CD4-positive, alpha-beta memory T cell (primary cell): ENCODE results near the gene CELSR1. TPM values are rescaled to one million over a fixed set of nuclear protein-coding genes. Genes with fewer than 3 reads are reported as not detected.

Source experiments
- CTCF ChIA-PET: fragments of 350-600 bp; sonication (Branson Sonifier 250); formaldehyde crosslinking; loops from one replicate; lab custom pipeline; 2021; ENCODE audit warnings: inconsistent platforms; ENCODE audit not compliant: partially characterized antibody; lab: Charles Lee
- POLR2A ChIA-PET: fragments of 350-600 bp; sonication (Branson Sonifier 250); formaldehyde crosslinking; loops from one replicate; lab custom pipeline; 2021; ENCODE audit not compliant: partially characterized antibody; lab: Charles Lee
- DNase-seq, 5 donors: peaks; one replicate each; pipeline versions ENCODE4 v3.0.0 to v3.0.0-alpha.2; 2020 to 2022; ENCODE audit warnings: mixed read lengths in 1 of 5
- H3K27ac ChIP-seq: one replicate; pipeline ENCODE4 v1.7.0; 2013; ENCODE audit warnings: low read depth, low read length
- H3K27me3 ChIP-seq: 2 replicates; pipeline ENCODE4 v1.7.0; 2013; ENCODE audit warnings: mild to moderate bottlenecking, low read length, moderate library complexity; ENCODE audit not compliant: insufficient read depth
- H3K36me3 ChIP-seq: 2 replicates; pipeline ENCODE4 v1.7.0; 2013; ENCODE audit warnings: mild to moderate bottlenecking, low read length, moderate library complexity; ENCODE audit not compliant: insufficient read depth
- H3K4me1 ChIP-seq: 2 replicates; pipeline ENCODE4 v1.7.0; 2013; ENCODE audit warnings: mild to moderate bottlenecking, low read length, moderate library complexity; ENCODE audit not compliant: insufficient read depth
- H3K4me3 ChIP-seq, 2 donors: one replicate each; pipeline ENCODE4 v1.7.0; 2013; ENCODE audit warnings: low read length in 2 of 2, mild to moderate bottlenecking in 1 of 2
- H3K9me3 ChIP-seq, 2 donors: one replicate each; pipeline ENCODE4 v1.7.0; 2013; ENCODE audit warnings: low read length in 2 of 2, control low read depth in 1 of 2; ENCODE audit not compliant: control insufficient read depth in 1 of 2
- H3K27ac Mint-ChIP-seq, 7 donors: one replicate each; pipeline ENCODE4 v1.8.0; 2020 to 2021; ENCODE audit warnings: mixed read lengths in 7 of 7, mild to moderate bottlenecking in 6 of 7, inconsistent platforms in 3 of 7, moderate library complexity in 3 of 7
- H3K27me3 Mint-ChIP-seq, 2 donors: one replicate each; pipeline ENCODE4 v1.8.0; 2020 to 2021; ENCODE audit warnings: mixed read lengths in 2 of 2
- H3K36me3 Mint-ChIP-seq, 2 donors: one replicate each; pipeline ENCODE4 v1.8.0; 2020 to 2021; ENCODE audit warnings: mixed read lengths in 2 of 2, inconsistent platforms in 1 of 2, mild to moderate bottlenecking in 1 of 2
- H3K4me1 Mint-ChIP-seq, 4 donors: one replicate each; pipeline ENCODE4 v1.8.0; 2020 to 2021; ENCODE audit warnings: mixed read lengths in 4 of 4, mild to moderate bottlenecking in 1 of 4
- H3K4me3 Mint-ChIP-seq, 8 donors: one replicate each; pipeline ENCODE4 v1.8.0; 2020 to 2021; ENCODE audit warnings: mixed read lengths in 8 of 8, mild to moderate bottlenecking in 7 of 8, moderate library complexity in 6 of 8, inconsistent platforms in 3 of 8
- H3K9me3 Mint-ChIP-seq, 8 donors: one replicate each; pipeline ENCODE4 v1.8.0; 2020 to 2021; ENCODE audit warnings: mixed read lengths in 8 of 8, mild to moderate bottlenecking in 5 of 8, inconsistent platforms in 3 of 8, moderate library complexity in 1 of 8
- intact Hi-C: fragments of 100-400 bp; cut with micrococcal nuclease; formaldehyde crosslinking; loops from one replicate; pipeline ENCODE4 v1.15.1; 2023
- polyA plus RNA-seq, 2 donors: library from polyadenylated mRNA; unstranded; fragments of 300-500 nt; fragmentation: Illumina TruSeq; gene quantifications; one replicate each; pipeline ENCODE4 v1.2.3, GENCODE V29; 2021
- total RNA-seq, 2 experiments: library from RNA; stranded (reverse); gene quantifications; one replicate each; pipeline ENCODE4 v1.2.3, GENCODE V29; 2021

Gene CELSR1
- total and polyA plus RNA-seq, 4 experiments from 2014 or later: 0.47 to 1.1 (median 0.81) TPM

DNA sequence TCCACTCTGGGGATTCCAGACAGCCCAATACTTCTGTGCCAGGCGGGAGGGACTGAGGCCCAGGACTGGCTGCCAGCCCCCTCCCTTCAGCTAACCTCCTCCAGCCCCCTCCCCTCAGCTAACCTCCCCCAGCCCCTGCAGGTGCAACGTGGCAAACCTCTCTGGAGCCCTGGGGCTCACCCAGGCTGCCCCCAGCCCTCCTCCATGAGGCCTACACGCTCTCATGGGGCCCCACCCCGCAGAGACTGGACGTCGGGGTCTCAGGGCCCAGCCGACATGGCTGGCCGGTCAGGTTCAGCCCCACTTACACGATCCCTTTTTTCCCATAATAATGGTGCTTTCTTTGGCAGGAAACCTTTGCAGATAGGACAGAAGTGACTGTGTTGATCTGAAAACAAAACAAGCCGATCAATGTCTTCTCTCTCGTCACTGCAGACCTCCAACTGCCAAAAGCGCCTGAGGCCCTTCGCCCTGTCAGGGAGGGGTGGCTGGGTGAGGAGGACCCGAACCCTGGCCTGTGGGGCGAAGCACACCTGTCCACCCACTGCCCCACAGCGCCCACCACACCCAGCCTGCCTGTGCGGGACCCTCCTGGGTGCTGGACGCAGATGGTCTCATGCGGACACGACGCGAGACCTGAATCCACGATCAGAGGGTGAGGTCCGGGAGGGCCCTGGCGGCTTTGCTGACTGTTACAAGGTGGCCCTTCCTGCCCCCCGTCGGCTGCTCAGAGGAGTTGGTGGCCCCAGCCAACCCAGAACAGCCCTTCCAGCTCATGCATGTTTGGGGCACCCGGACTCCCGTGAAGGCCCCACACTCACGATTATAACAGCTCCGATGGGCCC lies 168.3 kb downstream of the CELSR1 start:
- H3K27me3 ChIP-seq: no peaks in the 10 kb centered on the region
- Mint-ChIP-seq H3K27ac (no peak overlapping the region), H3K27me3 (peaks cover 0 to 7% of the 10 kb centered on the region in 2 donors), H3K4me3 (no peak overlapping the region), H3K9me3 (peaks cover 0 to 2% (median 0%) of the 10 kb centered on the region in 8 donors), H3K4me1 (peaks cover 19 to 40% (median 31%) of the 10 kb centered on the region in 4 donors), H3K36me3 (no peaks in the 10 kb centered on the region)
- H3K4me3 ChIP-seq: no peak overlapping the region
- no peaks in the 10 kb centered on the region for H3K36me3 ChIP-seq
- intact Hi-C loops: no loop called here
- CTCF ChIA-PET: interaction anchor here (1.5 to 4.8 kb wide), 4 partner anchors 8 to 172 kb away, joined by 3 to 70 read pairs (median 8); no protein-coding TSS in a partner anchor
- POLR2A ChIA-PET: no interaction called here
- peaks cover 39% of the 10 kb centered on the region for H3K4me1 ChIP-seq
- no peaks in the 10 kb centered on the region for H3K9me3 ChIP-seq
- H3K27ac ChIP-seq: no peak overlapping the region
- no peak for DNase-seq

DNA sequence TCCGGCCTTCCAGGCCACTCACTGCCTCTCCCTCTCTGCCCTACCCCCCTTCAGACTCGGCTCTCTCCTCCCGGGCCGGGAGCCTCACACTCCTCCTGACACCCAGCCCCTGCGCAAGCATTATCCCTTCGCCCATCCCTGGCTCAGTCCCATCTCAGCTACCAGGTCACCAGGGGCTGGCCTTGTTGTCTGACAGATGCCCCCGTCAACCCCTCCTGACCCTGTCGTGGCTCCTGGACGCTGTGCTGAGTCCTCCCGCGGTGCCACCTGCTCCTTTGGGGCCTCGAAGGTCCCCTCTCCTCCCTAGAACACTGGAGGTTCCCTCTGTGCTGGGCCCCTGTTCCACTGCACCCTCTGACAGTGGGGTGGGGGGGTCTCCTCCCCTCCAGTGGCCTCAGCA lies 169.0 kb downstream of the CELSR1 start:
- Histone ChIP-seq H3K27ac (no peak overlapping the region), H3K27me3 (no peaks in the 10 kb centered on the region), H3K4me3 (no peak overlapping the region), H3K4me1 (peaks cover 32% of the 10 kb centered on the region), H3K36me3 (no peaks in the 10 kb centered on the region), H3K9me3 (no peaks in the 10 kb centered on the region)
- intact Hi-C loops: no loop called here
- Mint-ChIP-seq H3K4me3 (no peak overlapping the region), H3K9me3 (no peaks in the 10 kb centered on the region), H3K4me1 (peaks cover 18 to 35% (median 25%) of the 10 kb centered on the region in 4 donors), H3K27me3 (peaks cover 0 to 7% of the 10 kb centered on the region in 2 donors), H3K27ac (no peak overlapping the region), H3K36me3 (no peaks in the 10 kb centered on the region)
- POLR2A ChIA-PET: no interaction called here
- DNase-seq: no peak
- CTCF ChIA-PET: interaction anchor here (0.8 to 4.8 kb wide), 21 partner anchors 9 to 362 kb away, joined by 3 to 70 read pairs (median 4); partner anchors contain the start of gene TRMU

DNA sequence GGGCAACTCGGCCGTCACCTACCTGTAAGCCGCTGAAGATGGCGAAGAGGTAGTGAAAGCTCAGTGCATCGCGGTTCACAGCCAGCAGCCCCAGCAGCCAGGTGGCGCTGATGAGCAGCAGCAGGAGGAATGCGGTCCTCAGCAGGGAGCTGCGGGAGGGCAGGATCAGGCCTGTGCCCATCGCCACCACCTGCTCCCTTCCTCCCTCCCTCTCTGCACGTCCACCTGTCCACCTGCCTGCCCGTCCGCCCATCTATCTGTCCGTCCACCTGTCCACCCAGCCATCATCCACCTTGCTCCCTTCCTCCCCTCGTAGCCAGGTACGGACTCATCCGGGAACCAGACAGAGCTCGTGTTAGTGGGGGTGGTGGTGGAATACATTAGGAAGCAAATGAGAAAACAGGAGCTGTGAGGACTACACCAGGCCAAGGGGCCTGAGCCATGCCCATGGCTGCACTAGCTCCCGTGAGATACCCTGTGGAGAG lies 169.7 kb downstream of the CELSR1 start:
- Histone ChIP-seq H3K27me3 (no peaks in the 10 kb centered on the region), H3K36me3 (no peaks in the 10 kb centered on the region), H3K4me3 (no peak overlapping the region), H3K4me1 (peaks cover 28% of the 10 kb centered on the region), H3K27ac (no peak overlapping the region), H3K9me3 (no peaks in the 10 kb centered on the region)
- Mint-ChIP-seq H3K4me1 (peaks cover 14 to 31% (median 21%) of the 10 kb centered on the region in 4 donors), H3K36me3 (no peaks in the 10 kb centered on the region), H3K4me3 (peak overlapping the region in 4 of 8 donors; percentile 25 to 80 (median 48)), H3K27ac (peak overlapping the region in 4 of 7 donors; percentile 12 to 67 (median 34)), H3K9me3 (no peaks in the 10 kb centered on the region), H3K27me3 (peaks cover 1 to 5% of the 10 kb centered on the region in 2 donors)
- peak; percentile 49 to 72 (median 58) for DNase-seq
- intact Hi-C loops: no loop called here
- POLR2A ChIA-PET: interaction anchor here (0.9 to 1.7 kb wide), 3 partner anchors 24 to 118 kb away, joined by 3 to 9 read pairs (median 3); partner anchors contain the start of gene TRMU
- CTCF ChIA-PET: interaction anchor here (0.8 to 4.8 kb wide), 27 partner anchors 9 to 361 kb away, joined by 3 to 70 read pairs (median 3); partner anchors contain the start of gene TRMU

DNA sequence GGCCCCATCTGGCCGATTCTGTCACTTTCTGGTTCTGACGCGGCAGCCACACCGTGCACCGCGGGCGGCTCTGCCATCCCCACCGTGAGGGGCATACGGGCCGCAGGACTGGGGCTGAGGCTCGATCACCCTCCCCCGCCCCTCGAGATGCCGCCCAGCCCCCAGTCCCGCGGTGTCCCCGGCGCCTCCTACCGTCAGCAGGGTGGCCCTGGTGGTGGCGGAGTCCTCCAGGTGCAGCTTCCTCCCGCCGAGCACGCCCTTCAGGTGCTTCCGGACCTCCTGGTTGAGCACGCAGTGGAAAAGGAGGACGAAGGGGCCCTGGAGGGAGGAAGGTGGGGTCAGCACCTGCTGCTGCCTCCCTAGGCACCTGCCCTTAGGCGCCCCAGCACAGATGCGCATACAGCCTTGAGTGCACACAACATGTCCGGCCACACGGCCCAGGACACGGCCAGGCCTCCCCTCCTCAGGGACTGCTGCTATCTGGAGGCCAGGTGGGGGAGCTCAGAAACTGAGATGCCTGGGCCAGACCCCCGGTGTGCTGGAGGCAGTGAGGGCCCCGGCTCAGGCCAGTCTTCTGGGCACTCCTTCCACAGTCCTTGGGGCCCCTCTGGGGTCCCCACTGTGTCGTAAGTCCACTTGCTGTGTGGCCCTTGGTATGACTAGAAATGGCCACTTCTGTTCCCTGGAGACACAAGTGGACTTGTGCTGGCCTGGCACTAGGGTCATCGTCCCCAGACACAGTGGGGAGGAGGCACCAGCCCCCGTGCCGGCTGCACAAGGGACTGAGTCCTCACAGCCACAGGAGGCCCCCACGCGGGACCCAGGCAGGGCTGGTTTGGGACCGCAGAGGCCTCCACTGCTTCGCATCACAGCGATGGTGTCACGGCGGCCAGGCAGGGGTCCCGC lies 170.4 kb downstream of the CELSR1 start:
- Mint-ChIP-seq H3K4me3 (peak overlapping the region in 6 of 8 donors; percentile 4 to 80 (median 44)), H3K36me3 (no peaks in the 10 kb centered on the region), H3K27ac (peak overlapping the region in 3 of 7 donors; percentile 60 to 78 (median 73)), H3K9me3 (no peaks in the 10 kb centered on the region), H3K4me1 (peaks cover 13 to 27% (median 20%) of the 10 kb centered on the region in 4 donors), H3K27me3 (peaks cover 1 to 4% of the 10 kb centered on the region in 2 donors)
- no peaks in the 10 kb centered on the region for H3K9me3 ChIP-seq
- intact Hi-C loops: no loop called here
- peak in 3 of 5 donors; percentile 12 to 55 (median 50) for DNase-seq
- no peak overlapping the region for H3K4me3 ChIP-seq
- no peaks in the 10 kb centered on the region for H3K27me3 ChIP-seq
- H3K36me3 ChIP-seq: no peaks in the 10 kb centered on the region
- CTCF ChIA-PET: interaction anchor here (0.8 to 4.8 kb wide), 25 partner anchors 8 to 361 kb away, joined by 3 to 70 read pairs (median 4); partner anchors contain the start of gene TRMU
- no peak overlapping the region for H3K27ac ChIP-seq
- H3K4me1 ChIP-seq: peaks cover 25% of the 10 kb centered on the region
- POLR2A ChIA-PET: interaction anchor here (0.9 to 1.7 kb wide), 3 partner anchors 25 to 118 kb away, joined by 3 to 9 read pairs (median 3); partner anchors contain the start of gene TRMU

DNA sequence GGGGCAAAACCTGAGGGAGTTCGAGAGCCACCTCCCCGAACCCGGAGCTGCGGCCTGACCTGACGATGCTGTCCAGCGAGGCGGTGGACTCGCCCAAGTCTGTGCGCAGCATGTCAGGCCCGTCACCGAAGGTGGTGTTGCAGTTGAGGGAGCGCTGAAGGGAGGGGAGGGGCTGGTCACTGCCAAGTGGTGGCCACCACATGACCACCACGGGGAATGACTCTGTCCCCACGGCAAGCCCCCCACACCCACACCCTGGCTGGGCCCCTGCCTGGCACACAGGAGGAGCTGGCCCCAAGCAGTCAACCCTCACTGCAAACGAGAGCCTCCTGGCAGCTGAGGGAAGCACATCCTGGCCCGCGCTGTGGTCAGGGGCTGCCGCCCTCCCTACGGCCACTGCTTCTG lies 171.1 kb downstream of the CELSR1 start:
- POLR2A ChIA-PET: interaction anchor here (1.7 kb wide), 1 partner anchor 30 kb away, joined by 9 read pairs; the partner anchor contains the start of gene TRMU

DNA sequence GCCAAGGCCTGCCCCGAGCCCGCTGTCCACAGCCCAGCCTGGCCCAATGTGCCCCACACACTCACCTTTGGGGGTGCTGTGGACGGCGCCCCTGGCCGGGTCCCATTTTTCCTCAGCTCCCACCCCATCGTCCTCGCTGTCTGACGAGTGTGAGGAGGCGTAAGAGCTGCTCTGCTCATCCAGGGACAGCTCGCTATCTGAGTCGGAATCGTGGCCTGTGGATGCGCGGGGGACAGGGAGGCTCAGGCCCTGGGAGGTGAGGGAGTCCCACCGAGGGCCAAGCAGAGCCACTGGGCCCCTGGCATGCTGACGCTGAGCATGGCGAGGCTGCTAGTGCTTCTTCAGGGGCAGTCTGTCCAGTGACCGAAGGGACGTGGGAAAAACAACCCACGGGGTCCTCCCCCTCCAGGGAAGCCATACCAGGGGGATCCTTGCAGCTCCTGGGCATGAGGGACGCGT lies 172.2 kb downstream of the CELSR1 start:
- H3K4me3 Mint-ChIP-seq: no peak overlapping the region
- H3K27ac ChIP-seq: no peak overlapping the region
- no peak overlapping the region for H3K4me3 ChIP-seq
- no peaks in the 10 kb centered on the region for H3K9me3 ChIP-seq
- ChIA-PET CTCF (interaction anchor here (1.0 kb wide), 1 partner anchor 8 kb away, joined by 3 read pairs; no protein-coding TSS in a partner anchor), POLR2A (no interaction called here)
- no peaks in the 10 kb centered on the region for H3K36me3 Mint-ChIP-seq
- no peak overlapping the region for H3K27ac Mint-ChIP-seq
- peaks cover 0 to 8% (median 0%) of the 10 kb centered on the region in 8 donors for H3K9me3 Mint-ChIP-seq
- H3K36me3 ChIP-seq: no peaks in the 10 kb centered on the region
- H3K27me3 ChIP-seq: no peaks in the 10 kb centered on the region
- peaks cover 0 to 1% of the 10 kb centered on the region in 2 donors for H3K27me3 Mint-ChIP-seq
- DNase-seq: no peak
- intact Hi-C loops: no loop called here
- peaks cover 7% of the 10 kb centered on the region for H3K4me1 ChIP-seq
- peaks cover 8 to 11% (median 9%) of the 10 kb centered on the region in 4 donors for H3K4me1 Mint-ChIP-seq

More for the DNA sequence above, 171.1 kb downstream of the CELSR1 start:
- peaks cover 18% of the 10 kb centered on the region for H3K4me1 ChIP-seq
- Mint-ChIP-seq H3K9me3 (peaks cover 0 to 3% (median 0%) of the 10 kb centered on the region in 8 donors), H3K27me3 (peaks cover 0 to 1% of the 10 kb centered on the region in 2 donors), H3K4me3 (no peak overlapping the region), H3K36me3 (no peaks in the 10 kb centered on the region), H3K27ac (no peak overlapping the region), H3K4me1 (peaks cover 15 to 20% (median 17%) of the 10 kb centered on the region in 4 donors)
- H3K4me3 ChIP-seq: no peak overlapping the region
- no peaks in the 10 kb centered on the region for H3K36me3 ChIP-seq
- H3K27me3 ChIP-seq: no peaks in the 10 kb centered on the region
- intact Hi-C loops: no loop called here
- CTCF ChIA-PET: interaction anchor here (2.8 to 4.8 kb wide), 2 partner anchors 11 to 175 kb away, joined by 12 to 70 read pairs; no protein-coding TSS in a partner anchor
- DNase-seq: no peak
- H3K27ac ChIP-seq: no peak overlapping the region
- no peaks in the 10 kb centered on the region for H3K9me3 ChIP-seq
